Measurements from ENCODE around the gene LHX6. TPM values are rescaled to one million over a fixed set of nuclear protein-coding genes. Genes with fewer than 3 reads are reported as not detected.
A peak's percentile ranks its signal among the peaks of the same experiment; 100 is the strongest.

LHX6 gene
- total RNA-seq, 1 experiment from 2014 or later = 1.8 TPM

GRCh38 chr9:122159026-122159924, 69.5 kb downstream of the LHX6 start, which contains the start of the genes MORN5 and NDUFA8:
Gene MORN5, plus strand, starts transcription at chr9:122159908. Its CDS starts 65 bp downstream, at chr9:122159973.
Gene NDUFA8, minus strand, starts transcription at chr9:122159779. Its CDS starts 102 bp downstream, at chr9:122159677.
- H3K27me3 Mint-ChIP-seq (ENCODE audit: low read depth) = peaks cover 10% of the 10 kb centered on the region
- Histone ChIP-seq H2AK5ac (ENCODE audit: insufficient read length, low read length) (no peak within 1 kb of the TSS), H3K79me1 (ENCODE audit: insufficient read depth, low read depth, low read length, poor library complexity, severe bottlenecking) (peaks cover 4% of the 10 kb centered on the region), H3K23me2 (ENCODE audit: insufficient read length, low read depth, low read length, poor library complexity, severe bottlenecking) (peaks cover 4% of the 10 kb centered on the region), H3K4ac (ENCODE audit: low read depth, low read length) (no peak within 1 kb of the TSS), H2BK5ac (ENCODE audit: insufficient read length, low read length) (no peak within 1 kb of the TSS), H3K79me2 (ENCODE audit: insufficient read depth, low read length) (peaks cover 4% of the 10 kb centered on the region; the same call in 1 of the 2 replicates), H3K14ac (ENCODE audit: insufficient read depth, low read length) (peak within 1 kb of the TSS; percentile 74; the same call in 1 of the 2 replicates), H3K9me3 (ENCODE audit: control insufficient read depth, low read depth, low read length) (no peaks in the 10 kb centered on the region), H3K23ac (ENCODE audit: insufficient read length, low read depth, low read length) (no peak within 1 kb of the TSS), H3K9ac (ENCODE audit: extremely low read depth, insufficient read length, low read length) (peak within 1 kb of the TSS; percentile 61), H2BK20ac (ENCODE audit: low read depth, low read length, poor library complexity, severe bottlenecking) (no peak within 1 kb of the TSS), H3K27me3 (ENCODE audit: insufficient read depth, low read length) (no peaks in the 10 kb centered on the region), H3K4me2 (ENCODE audit: insufficient read depth, insufficient read length, low read length) (peak within 1 kb of the TSS; percentile 93), H3K4me1 (ENCODE audit: insufficient read depth, low read length) (0 out of 2 replicates have a peak, but pooled peaks cover 2% of the 10 kb centered on the region), H3K18ac (ENCODE audit: insufficient read length, low read depth, low read length) (peak within 1 kb of the TSS; percentile 44), H2BK120ac (ENCODE audit: low read depth, low read length, poor library complexity, severe bottlenecking) (no peak within 1 kb of the TSS), H3K27ac (ENCODE audit: insufficient read length, low read depth, low read length) (no peak within 1 kb of the TSS), H2BK12ac (ENCODE audit: insufficient read length, low read depth, low read length) (no peak within 1 kb of the TSS), H3T11ph (ENCODE audit: low read length) (no peak within 1 kb of the TSS), H4K8ac (replicated peaks; ENCODE audit: insufficient read length, low read depth, low read length) (no peak within 1 kb of the TSS), H4K5ac (ENCODE audit: insufficient read length, low read depth, low read length) (no peak within 1 kb of the TSS), H4K20me1 (ENCODE audit: control insufficient read depth, insufficient read depth, insufficient read length) (no peaks in the 10 kb centered on the region), H3K56ac (ENCODE audit: insufficient read length, low read depth, low read length) (no peak within 1 kb of the TSS), H2AFZ (ENCODE audit: low read length) (no peak within 1 kb of the TSS), H2BK15ac (ENCODE audit: low read depth, low read length) (no peak within 1 kb of the TSS), H4K91ac (ENCODE audit: insufficient read length, low read depth, low read length) (no peak within 1 kb of the TSS)
- peaks cover 8 to 22% of the 10 kb centered on the region in 2 experiments for H3K4me1 Mint-ChIP-seq
- peaks cover 0 to 3% (median 2%) of the 10 kb centered on the region in 3 experiments; a peak in 2 of 7 replicates for H3K36me3 Mint-ChIP-seq (ENCODE audit: insufficient read depth in 1 of 3, low read depth in 3 of 3)
- peak; percentile 98 for DNase-seq
- peak within 1 kb of the TSS; percentile 77 to 98 (median 93) for H3K27ac Mint-ChIP-seq
- peaks cover 9 to 10% of the 10 kb centered on the region in 2 experiments for H3K9me3 Mint-ChIP-seq
- TF ChIP-seq, protein P1, sequence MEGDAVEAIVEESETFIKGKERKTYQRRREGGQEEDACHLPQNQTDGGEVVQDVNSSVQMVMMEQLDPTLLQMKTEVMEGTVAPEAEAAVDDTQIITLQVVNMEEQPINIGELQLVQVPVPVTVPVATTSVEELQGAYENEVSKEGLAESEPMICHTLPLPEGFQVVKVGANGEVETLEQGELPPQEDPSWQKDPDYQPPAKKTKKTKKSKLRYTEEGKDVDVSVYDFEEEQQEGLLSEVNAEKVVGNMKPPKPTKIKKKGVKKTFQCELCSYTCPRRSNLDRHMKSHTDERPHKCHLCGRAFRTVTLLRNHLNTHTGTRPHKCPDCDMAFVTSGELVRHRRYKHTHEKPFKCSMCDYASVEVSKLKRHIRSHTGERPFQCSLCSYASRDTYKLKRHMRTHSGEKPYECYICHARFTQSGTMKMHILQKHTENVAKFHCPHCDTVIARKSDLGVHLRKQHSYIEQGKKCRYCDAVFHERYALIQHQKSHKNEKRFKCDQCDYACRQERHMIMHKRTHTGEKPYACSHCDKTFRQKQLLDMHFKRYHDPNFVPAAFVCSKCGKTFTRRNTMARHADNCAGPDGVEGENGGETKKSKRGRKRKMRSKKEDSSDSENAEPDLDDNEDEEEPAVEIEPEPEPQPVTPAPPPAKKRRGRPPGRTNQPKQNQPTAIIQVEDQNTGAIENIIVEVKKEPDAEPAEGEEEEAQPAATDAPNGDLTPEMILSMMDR (conservative IDR thresholded peaks at IDR 0.05) = no peak
- no CpG with 5 or more reads among the region's 56 CpGs for WGBS (ENCODE audit: extremely low coverage, insufficient read length, low lambda C conversion rate)
- H3K4me3 Mint-ChIP-seq = peak within 1 kb of the TSS; percentile 94 to 96

Data from H9 (cell line).